B cell (primary cell): Measurements from ENCODE around the gene ZNF580. TPM values are rescaled to one million over a fixed set of nuclear protein-coding genes. Genes with fewer than 3 reads are reported as not detected.

Experiments used
- ATAC-seq: fragments of 200-7000 bp; cut with Tn5 transposase; one replicate; pipeline ENCODE4 v1.10.0; 2021; ENCODE audit warnings: low read depth, mild to moderate bottlenecking, moderate number of reproducible peaks, moderate library complexity
- CTCF ChIA-PET: fragments of 350-600 bp; sonication (Branson Sonifier 250); formaldehyde crosslinking; loops from one replicate; lab custom pipeline; 2021; ENCODE audit warnings: antibody characterized with exemption, inconsistent platforms; lab: Charles Lee
- POLR2A ChIA-PET: fragments of 350-600 bp; sonication (Branson Sonifier 250); formaldehyde crosslinking; loops from one replicate; lab custom pipeline; 2021; ENCODE audit warnings: antibody characterized with exemption; lab: Charles Lee
- DNase-seq: peaks from one replicate; pipeline ENCODE4 v3.0.0; 2013
- H2AFZ ChIP-seq: 2 replicates; pipeline ENCODE4 v1.6.1; 2012; ENCODE audit warnings: mild to moderate bottlenecking, low read depth, low read length; ENCODE audit not compliant: insufficient read depth, poor library complexity, severe bottlenecking
- H3K27ac ChIP-seq, 2 donors: 1 replicate in 1 of 2; 2 replicates in 1 of 2; pipeline ENCODE4 v1.5.1; 2012 to 2013; ENCODE audit warnings: low read length in 2 of 2, mild to moderate bottlenecking in 2 of 2, moderate library complexity in 1 of 2
- H3K27me3 ChIP-seq, 4 experiments: fragments of 200-600 bp in 1 of 4; sonication (generic) in 1 of 4; replicated peaks in 1 of 4; 1 replicate in 2 of 4; 2 replicates in 2 of 4; pipeline versions ENCODE4 v1.6.1 to v1.7.0; 2013 to 2016; ENCODE audit warnings: low read length in 3 of 4, mild to moderate bottlenecking in 2 of 4, mixed read lengths in 1 of 4, moderate library complexity in 1 of 4; ENCODE audit not compliant: insufficient read depth in 4 of 4, control insufficient read depth in 3 of 4; ENCODE audit errors: control extremely low read depth in 1 of 4
- H3K36me3 ChIP-seq, 2 experiments: replicated peaks in 1 of 2; 1 replicate in 1 of 2; 2 replicates in 1 of 2; pipeline versions ENCODE4 v1.6.1 to v1.7.1; 2013; ENCODE audit warnings: low read length in 1 of 2; ENCODE audit not compliant: insufficient read depth in 2 of 2, control insufficient read depth in 1 of 2; ENCODE audit errors: control extremely low read depth in 1 of 2, extremely low read depth in 1 of 2
- H3K4me1 ChIP-seq, 2 donors: fragments of 200-600 bp in 1 of 2; sonication (generic) in 1 of 2; 1 replicate in 1 of 2; 2 replicates in 1 of 2; pipeline versions ENCODE4 v1.5.1 to v1.6.1; 2013 to 2017; ENCODE audit warnings: low read length in 2 of 2; ENCODE audit not compliant: control insufficient read depth in 2 of 2, insufficient read depth in 2 of 2
- H3K4me2 ChIP-seq: replicated peaks from 2 replicates; pipeline ENCODE3; 2012; ENCODE audit warnings: mild to moderate bottlenecking, low read depth, low read length; ENCODE audit not compliant: poor library complexity, severe bottlenecking
- H3K4me3 ChIP-seq, 5 experiments: fragments of 200-600 bp in 1 of 5; sonication (generic) in 1 of 5; 1 replicate in 3 of 5; 2 replicates in 2 of 5; pipeline versions ENCODE4 v1.5.1 to v1.7.0; 2011 to 2016; ENCODE audit warnings: low read length in 4 of 5, mild to moderate bottlenecking in 4 of 5, low read depth in 2 of 5, control low read depth in 1 of 5, moderate library complexity in 1 of 5; ENCODE audit not compliant: insufficient read depth in 1 of 5; ENCODE audit errors: control extremely low read depth in 1 of 5, extremely low read depth in 1 of 5
- H3K79me2 ChIP-seq: fragments of 200-600 bp; sonication (generic); one replicate; pipeline ENCODE4 v1.6.0; 2016; ENCODE audit warnings: low read length; ENCODE audit not compliant: control insufficient read depth, insufficient read depth
- H3K9ac ChIP-seq: fragments of 200-600 bp; sonication (generic); 2 replicates; pipeline ENCODE4 v1.6.1; 2017; ENCODE audit warnings: mild to moderate bottlenecking, low read length, moderate library complexity
- H3K9me3 ChIP-seq, 3 donors: one replicate each; pipeline versions ENCODE4 v1.6.1 to v1.7.1; 2013; ENCODE audit warnings: low read length in 2 of 3; ENCODE audit not compliant: control insufficient read depth in 2 of 3, insufficient read depth in 1 of 3; ENCODE audit errors: control extremely low read depth in 1 of 3
- H4K20me1 ChIP-seq: 2 replicates; pipeline ENCODE4 v1.6.0; 2012; ENCODE audit warnings: mild to moderate bottlenecking, low read length; ENCODE audit not compliant: insufficient read depth, control insufficient read depth, poor library complexity, severe bottlenecking
- H3K27ac Mint-ChIP-seq: one replicate; pipeline ENCODE4 v1.8.0; 2021; ENCODE audit warnings: mixed read lengths
- H3K27me3 Mint-ChIP-seq: one replicate; pipeline ENCODE4 v1.8.0; 2021; ENCODE audit warnings: mixed read lengths
- H3K4me1 Mint-ChIP-seq: one replicate; pipeline ENCODE4 v1.8.0; 2021; ENCODE audit warnings: mixed read lengths
- H3K4me3 Mint-ChIP-seq: one replicate; pipeline ENCODE4 v1.8.0; 2021; ENCODE audit warnings: mixed read lengths
- H3K9me3 Mint-ChIP-seq: one replicate; pipeline ENCODE4 v1.8.0; 2022; ENCODE audit warnings: mixed read lengths; ENCODE audit not compliant: insufficient read depth
- CTCF ChIP-seq: fragments of 200-600 bp; IDR thresholded peaks from one replicate; pipeline ENCODE4 v1.8.0; 2022; ENCODE audit warnings: antibody characterized with exemption, mild to moderate bottlenecking
- EZH2 ChIP-seq: IDR thresholded peaks from 2 replicates; pipeline ENCODE4 v1.6.1; 2012; ENCODE audit warnings: borderline replicate concordance, low read depth, mild to moderate bottlenecking, moderate library complexity, low read length; ENCODE audit not compliant: insufficient read depth, poor library complexity, severe bottlenecking
- WGBS: methylation state at CpG from one replicate; pipeline ENCODE4 v1.1.5; 2013; ENCODE audit warnings: missing lambda C conversion rate; ENCODE audit not compliant: insufficient coverage; 5-methylcytosine and 5-hydroxymethylcytosine counted together
- intact Hi-C: fragments of 100-400 bp; cut with micrococcal nuclease; formaldehyde crosslinking; loops from one replicate; pipeline ENCODE4 v1.10.0; 2022
- polyA plus RNA-seq: library from polyadenylated mRNA; depleted of rRNA; stranded (reverse); fragments of >200 nt; gene quantifications from 2 replicates; pipeline ENCODE4 v1.2.3, GENCODE V29; 2012
- total RNA-seq, 2 donors: library from RNA; stranded (reverse); fragments of 120-200 nt in 1 of 2; gene quantifications; 1 replicate in 1 of 2; 2 replicates in 1 of 2; pipeline versions ENCODE4 v1.2.3 to v1.2.4, GENCODE V29; 2013 to 2022

The ZNF580 gene
- total and polyA plus RNA-seq, 2 donors (not counting 1 experiment from before 2014, with no cell fraction given), result 69.8 to 101 TPM

GRCh38 chr19:55674841-55675660, 34.2 kb downstream of the ZNF580 start, which contains the start of gene EPN1:
EPN1 (plus strand) TSS chr19:55675226; CDS start chr19:55678628, 3,402 bp downstream.
- H3K27ac Mint-ChIP-seq, result peak within 1 kb of the TSS; percentile 91
- peak within 1 kb of the TSS; percentile 87 to 93 for H3K27ac ChIP-seq

More at GRCh38 chr19:55674841-55675660, 34.2 kb downstream of the ZNF580 start, which contains the start of gene EPN1:
- ChIA-PET POLR2A (interaction anchor here (1.3 to 1.4 kb wide), 2 partner anchors 20 to 21 kb away, joined by 4 to 6 read pairs; partner anchors contain the start of gene U2AF2), CTCF (interaction anchor here (0.6 to 1.4 kb wide), 2 partner anchors 28 to 42 kb away, joined by 3 to 4 read pairs; no protein-coding TSS in a partner anchor)
- Histone ChIP-seq H3K27me3 (no peaks in the 10 kb centered on the region), H3K9me3 (no peaks in the 10 kb centered on the region), H3K79me2 (peaks cover 68% of the 10 kb centered on the region), H3K36me3 (peaks cover 0 to 57% of the 10 kb centered on the region in 2 experiments), H3K4me3 (peak within 1 kb of the TSS; percentile 64 to 93 (median 77)), H3K4me1 (peaks cover 44 to 59% of the 10 kb centered on the region in 2 donors), H3K4me2 (peak within 1 kb of the TSS; percentile 82), H3K9ac (peak within 1 kb of the TSS; percentile 80), H4K20me1 (peaks cover 73% of the 10 kb centered on the region), H2AFZ (peak within 1 kb of the TSS; percentile 70)
- 2% methylated on average over 100 of the region's 101 CpGs for WGBS
- DNase-seq (peak; percentile 98), ATAC-seq (peak; percentile 63)
- Mint-ChIP-seq H3K27me3 (no peaks in the 10 kb centered on the region), H3K4me3 (peak within 1 kb of the TSS; percentile 95), H3K4me1 (peaks cover 70% of the 10 kb centered on the region), H3K9me3 (no peaks in the 10 kb centered on the region)
- TF ChIP-seq EZH2 (no peak), CTCF (no peak)
- intact Hi-C loops, result loop anchor here (1.0 to 5.0 kb wide), 4 partner anchors 21 to 1473 kb away; partner anchors contain the start of genes PPP1R12C, RPS9, ZNF580 and ZNF581
